ENCODE measurements around the gene PEAK1. TPM values are rescaled to one million over a fixed set of nuclear protein-coding genes. Genes with fewer than 3 reads are reported as not detected.

PEAK1 gene
- total and polyA plus RNA-seq, 9 of the 15 experiments (the other 6 are each of a cell fraction or from before 2014, with no cell fraction given) = 0.99 to 22.4 (median 10.8) TPM

DNA sequence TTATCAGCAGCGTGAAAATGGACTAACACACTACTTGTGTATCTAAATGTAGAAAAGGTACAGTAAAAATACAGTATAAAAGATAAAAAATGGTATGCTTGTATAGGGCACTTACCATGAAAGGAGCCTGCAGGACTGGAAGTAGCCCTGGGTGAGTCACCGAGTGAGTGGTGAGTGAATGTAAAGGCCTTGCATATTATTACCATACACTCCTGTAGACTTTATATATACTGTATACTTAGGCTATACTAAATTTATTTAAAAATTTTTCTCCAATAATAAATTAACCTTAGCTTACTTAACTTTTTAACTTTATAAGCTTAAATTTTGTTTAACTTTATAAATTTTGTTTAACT is 281.8 kb downstream of the PEAK1 start (continued):
- TF ChIP-seq ZBTB40 (IDR thresholded peaks at IDR 0.05) (no peak), ZBTB40 (CRISPR knock-in tag; IDR thresholded peaks at IDR 0.05) (no peak), ZNF778 (CRISPR knock-in tag; IDR thresholded peaks at IDR 0.05) (no peak), E2F6 (IDR thresholded peaks at IDR 0.05; ENCODE audit: borderline replicate concordance in 1 of 2, extremely low read depth in 1 of 2, insufficient read depth in 1 of 2, insufficient read length in 1 of 2, low read depth in 1 of 2, low read length in 1 of 2, poor library complexity in 1 of 2, severe bottlenecking in 1 of 2) (no peak), PCBP2 (IDR thresholded peaks at IDR 0.05; ENCODE audit: low read depth, low read length, poor library complexity, severe bottlenecking) (no peak), SP1 (CRISPR knock-in tag; IDR thresholded peaks at IDR 0.05) (no peak)
- TF ChIP-seq, protein P1, sequence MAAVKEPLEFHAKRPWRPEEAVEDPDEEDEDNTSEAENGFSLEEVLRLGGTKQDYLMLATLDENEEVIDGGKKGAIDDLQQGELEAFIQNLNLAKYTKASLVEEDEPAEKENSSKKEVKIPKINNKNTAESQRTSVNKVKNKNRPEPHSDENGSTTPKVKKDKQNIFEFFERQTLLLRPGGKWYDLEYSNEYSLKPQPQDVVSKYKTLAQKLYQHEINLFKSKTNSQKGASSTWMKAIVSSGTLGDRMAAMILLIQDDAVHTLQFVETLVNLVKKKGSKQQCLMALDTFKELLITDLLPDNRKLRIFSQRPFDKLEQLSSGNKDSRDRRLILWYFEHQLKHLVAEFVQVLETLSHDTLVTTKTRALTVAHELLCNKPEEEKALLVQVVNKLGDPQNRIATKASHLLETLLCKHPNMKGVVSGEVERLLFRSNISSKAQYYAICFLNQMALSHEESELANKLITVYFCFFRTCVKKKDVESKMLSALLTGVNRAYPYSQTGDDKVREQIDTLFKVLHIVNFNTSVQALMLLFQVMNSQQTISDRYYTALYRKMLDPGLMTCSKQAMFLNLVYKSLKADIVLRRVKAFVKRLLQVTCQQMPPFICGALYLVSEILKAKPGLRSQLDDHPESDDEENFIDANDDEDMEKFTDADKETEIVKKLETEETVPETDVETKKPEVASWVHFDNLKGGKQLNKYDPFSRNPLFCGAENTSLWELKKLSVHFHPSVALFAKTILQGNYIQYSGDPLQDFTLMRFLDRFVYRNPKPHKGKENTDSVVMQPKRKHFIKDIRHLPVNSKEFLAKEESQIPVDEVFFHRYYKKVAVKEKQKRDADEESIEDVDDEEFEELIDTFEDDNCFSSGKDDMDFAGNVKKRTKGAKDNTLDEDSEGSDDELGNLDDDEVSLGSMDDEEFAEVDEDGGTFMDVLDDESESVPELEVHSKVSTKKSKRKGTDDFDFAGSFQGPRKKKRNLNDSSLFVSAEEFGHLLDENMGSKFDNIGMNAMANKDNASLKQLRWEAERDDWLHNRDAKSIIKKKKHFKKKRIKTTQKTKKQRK (IDR thresholded peaks at IDR 0.05; ENCODE audit: borderline replicate concordance, low read depth, low read length) = no peak

Data from K562 (cell line).